Activated T-cell treated with anti-CD3 and anti-CD28 coated beads for 4 hours (primary cell): ENCODE results near the gene ZNF384.

Experiments used
- DNase-seq: peaks from one replicate; pipeline ENCODE4 v3.0.0-alpha.2; 2020

The ZNF384 gene

GRCh38 chr12:6698352-6699046 lies 9.3 kb upstream of the ZNF384 start:
- DNase-seq, result no peak

DNA sequence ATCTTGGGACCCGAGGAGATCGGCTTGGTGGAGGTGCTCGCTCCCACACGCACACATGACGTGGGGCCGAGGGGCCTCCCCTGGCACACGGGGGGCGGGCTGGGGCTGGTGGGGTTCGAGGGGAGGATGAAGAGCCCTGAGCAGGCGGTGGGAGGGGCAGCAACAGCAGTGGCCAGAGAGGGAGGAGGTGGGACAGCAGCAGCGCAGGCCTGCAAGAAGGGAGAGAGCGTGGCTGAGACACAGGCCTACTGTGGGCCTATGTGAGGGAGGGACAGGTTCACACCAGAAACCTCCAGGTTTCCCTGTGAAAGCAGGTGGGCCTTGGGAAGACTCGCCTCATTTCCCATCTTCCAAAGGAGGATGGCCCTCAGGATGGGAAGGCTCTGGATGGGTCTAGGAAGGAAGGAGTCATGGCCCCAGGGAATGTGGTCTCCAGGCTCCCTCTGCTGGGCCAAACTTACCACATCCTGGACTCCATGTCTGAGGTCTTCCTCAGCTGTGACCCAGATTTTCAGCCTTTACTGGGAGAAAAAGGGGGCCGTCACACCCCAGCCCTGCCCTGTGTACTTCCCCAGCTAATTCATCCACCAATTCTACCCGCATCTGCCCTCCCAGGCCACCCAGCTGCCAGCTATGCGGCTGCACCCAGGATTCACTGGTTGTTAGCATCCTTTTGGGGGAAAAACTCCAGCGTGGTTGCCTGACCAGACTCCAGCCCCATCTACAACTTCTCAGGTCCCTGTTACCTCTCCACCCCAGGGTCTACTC lies 8.6 kb upstream of the ZNF384 start:
- no peak for DNase-seq

GRCh38 chr12:6696690-6697583 lies 7.8 kb upstream of the ZNF384 start:
- DNase-seq, result no peak

GRCh38 chr12:6695313-6696045 lies 6.3 kb upstream of the ZNF384 start:
- no peak for DNase-seq

- DNase-seq, result no peak
Measured at GRCh38 chr12:6694701-6695100, 5.5 kb upstream of the ZNF384 start.

GRCh38 chr12:6693832-6694355 lies 4.7 kb upstream of the ZNF384 start:
- DNase-seq, result no peak

GRCh38 chr12:6692888-6693287 lies 3.7 kb upstream of the ZNF384 start:
- DNase-seq, result no peak

DNA sequence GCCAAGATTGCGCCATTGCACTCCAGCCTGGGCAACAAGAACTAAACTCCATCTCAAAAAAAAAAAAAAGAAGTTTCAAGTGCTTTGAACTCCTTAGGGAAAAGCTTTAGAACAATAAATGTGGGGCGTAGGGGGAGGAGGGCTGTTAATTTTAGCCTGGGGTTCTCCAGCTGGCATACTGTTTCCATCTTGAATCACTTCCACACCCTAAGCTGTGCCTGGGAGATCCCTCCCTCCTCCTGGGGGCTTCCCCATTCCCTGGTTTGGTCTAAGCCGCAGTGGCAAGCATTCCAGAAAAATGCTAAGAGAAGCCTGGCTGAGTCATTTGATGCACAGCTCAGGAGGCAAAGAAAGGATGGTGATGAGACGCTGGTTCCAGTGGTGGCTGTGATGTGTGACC lies 2.3 kb upstream of the ZNF384 start:
- no peak for DNase-seq

GRCh38 chr12:6688543-6688998 lies 604 bp downstream of the ZNF384 start:
- peak; percentile 69 for DNase-seq

DNA sequence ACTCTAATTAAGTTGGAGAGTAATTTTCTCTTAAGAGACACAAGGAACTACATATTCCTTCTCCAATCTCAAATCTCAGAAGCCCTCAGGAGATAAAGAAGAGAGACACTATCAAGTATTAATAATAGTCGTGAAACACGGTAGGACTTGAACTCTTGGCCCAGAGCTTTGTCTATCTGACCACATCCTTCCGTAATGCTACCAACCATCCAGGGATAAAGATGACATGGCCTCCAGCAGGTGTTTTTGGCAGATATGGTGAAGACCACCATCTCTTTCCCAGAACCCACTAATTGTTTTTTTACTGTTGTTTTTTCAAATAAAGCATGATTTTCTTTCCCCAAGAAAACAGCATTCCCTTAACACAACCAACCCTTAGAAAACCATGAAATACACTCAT lies 3.4 kb downstream of the ZNF384 start:
- no peak for DNase-seq

- DNase-seq, result peak; percentile 34
Measured at GRCh38 chr12:6684609-6685008, 4.6 kb downstream of the ZNF384 start.

DNA sequence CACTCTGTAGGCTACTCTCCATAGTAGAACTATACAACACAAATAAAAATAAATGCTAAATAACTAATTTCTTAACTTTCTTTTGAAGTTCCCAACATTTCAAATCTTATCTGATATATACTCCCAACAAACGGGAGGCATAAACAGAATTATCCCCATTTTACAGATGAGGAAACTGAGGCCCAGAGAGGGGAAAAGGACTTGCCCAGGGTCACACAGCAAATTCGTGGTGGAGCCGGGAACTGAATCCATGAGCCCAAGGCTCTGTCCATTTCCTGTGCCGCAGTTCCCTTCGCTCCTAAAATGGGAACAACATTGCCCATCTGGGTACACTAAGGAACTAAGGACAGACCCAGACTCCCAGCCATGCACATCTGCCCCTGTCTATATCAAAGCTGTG lies 12.2 kb downstream of the ZNF384 start:
- no peak for DNase-seq

DNA sequence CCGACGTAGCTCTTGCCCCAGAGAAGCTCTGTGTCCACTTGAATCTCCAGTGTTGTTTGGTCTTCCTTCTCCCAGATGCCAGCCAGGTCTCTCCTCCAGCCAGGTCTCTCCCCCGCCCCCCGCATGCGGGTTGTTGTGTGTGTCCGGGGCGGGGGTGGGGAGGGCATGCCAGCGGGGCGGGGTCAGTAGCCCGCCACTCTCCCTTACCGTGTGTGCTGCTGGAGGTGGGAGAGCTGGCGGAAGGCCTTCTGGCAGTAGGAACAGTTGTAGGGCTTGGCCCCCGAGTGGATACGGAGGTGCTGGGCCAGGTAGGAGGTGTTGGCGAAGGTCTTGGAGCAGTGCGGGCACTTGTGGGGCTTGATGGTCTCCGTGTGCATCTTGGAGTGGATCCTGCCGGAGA lies 17.0 kb downstream of the ZNF384 start:
- DNase-seq, result no peak

- no peak for DNase-seq
Measured at GRCh38 chr12:6667559-6668210, 21.5 kb downstream of the ZNF384 start.

GRCh38 chr12:6666211-6666610 lies 23.0 kb downstream of the ZNF384 start:
- no peak for DNase-seq

DNA sequence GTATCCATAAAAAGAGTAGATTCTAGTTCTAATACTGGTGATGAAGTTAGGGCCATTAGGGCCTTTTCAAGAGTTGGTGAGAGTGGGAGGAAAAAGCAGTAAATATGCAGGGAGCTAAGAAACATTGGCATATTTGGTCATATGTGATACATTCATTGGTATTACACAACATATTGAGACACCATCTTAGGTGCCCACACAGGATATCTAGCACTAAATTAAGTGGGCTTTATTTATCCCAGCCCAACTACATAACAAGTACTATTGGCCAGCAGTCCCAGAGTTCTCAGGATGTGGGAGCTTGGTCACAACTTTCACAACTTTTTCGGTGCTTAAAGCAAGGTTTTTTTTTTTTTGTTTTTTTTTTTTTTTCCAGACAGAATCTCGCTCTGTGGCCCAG lies 24.3 kb downstream of the ZNF384 start:
- no peak for DNase-seq

DNA sequence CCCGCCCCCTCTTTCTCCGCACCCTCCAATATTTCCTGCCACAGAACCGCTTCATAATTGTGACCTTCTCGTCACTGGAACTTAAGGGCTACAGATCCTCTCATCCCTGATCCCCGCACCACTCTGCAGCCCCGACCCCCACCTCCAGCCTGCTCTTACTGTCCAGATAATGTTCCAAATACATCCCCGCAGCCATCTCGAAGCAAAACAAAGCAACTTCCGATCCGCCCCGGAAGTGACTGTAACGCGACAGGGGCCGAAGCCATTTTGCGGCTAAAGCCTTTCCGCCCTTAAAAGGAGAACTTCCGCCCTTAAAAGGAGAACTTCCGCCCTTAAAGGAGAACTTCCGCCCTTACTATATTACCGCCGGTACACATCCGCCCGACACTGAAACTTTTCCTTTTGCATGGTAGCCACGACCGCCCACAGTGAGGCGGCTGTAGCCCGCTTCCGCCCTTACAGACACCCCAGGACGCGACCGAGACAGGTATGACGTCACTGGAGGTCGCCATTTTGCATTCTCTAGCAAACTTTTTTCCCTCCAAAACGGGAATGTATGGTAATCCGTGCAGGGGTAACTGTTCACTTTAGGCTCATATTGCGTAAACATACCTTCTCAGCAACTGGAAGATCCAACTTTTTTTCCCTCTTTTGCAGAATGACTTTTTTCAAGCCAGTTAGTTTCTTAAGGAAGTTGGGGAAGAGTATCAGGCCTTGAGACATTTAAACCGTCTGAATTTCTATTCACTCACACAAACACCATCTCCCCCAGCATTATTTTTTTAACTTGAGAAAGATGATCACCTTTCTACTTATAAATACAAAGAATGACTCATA lies 26.1 kb downstream of the ZNF384 start, which contains the start of gene ING4:
Gene ING4 (minus strand): TSS at position 214 of the 837 bp plus-strand sequence. CDS start 18 bp downstream, at position 196.
- DNase-seq, result peak; percentile 90

DNA sequence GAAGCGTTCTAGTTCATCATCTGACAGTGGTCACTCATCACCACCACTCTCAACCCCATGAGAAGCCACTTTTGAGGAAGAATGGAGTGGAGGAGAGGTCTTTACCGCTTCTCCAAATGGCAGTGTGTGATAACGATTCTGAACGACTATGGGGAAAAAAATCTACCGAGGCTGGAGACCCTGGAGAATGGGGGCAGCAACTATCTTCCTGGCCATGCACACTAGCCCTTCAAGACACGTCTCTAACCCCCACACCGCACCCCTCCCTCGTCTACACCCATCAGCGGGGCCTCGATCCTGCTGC lies 26.6 kb downstream of the ZNF384 start:
- no peak for DNase-seq

GRCh38 chr12:6653987-6654386 lies 35.2 kb downstream of the ZNF384 start:
- no peak for DNase-seq

DNA sequence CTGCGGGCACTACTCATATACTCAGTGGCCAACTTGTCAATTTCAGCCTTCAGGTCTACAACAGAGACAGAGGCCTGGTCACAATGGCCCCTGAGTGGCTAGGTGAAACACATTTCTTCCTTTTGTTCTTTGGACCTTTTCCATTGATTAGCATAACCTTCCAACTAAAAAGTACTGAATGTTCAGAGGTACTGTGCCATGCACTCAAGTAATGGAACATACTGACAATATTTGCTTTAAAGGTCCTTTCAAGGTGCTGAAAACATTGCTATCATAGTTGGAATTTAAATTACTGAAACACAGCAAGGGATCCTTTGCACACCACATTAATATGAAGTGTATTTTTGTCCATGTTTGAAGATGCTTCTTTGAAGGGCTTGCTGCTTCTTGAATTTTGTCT lies 35.8 kb downstream of the ZNF384 start:
- DNase-seq, result no peak

DNA sequence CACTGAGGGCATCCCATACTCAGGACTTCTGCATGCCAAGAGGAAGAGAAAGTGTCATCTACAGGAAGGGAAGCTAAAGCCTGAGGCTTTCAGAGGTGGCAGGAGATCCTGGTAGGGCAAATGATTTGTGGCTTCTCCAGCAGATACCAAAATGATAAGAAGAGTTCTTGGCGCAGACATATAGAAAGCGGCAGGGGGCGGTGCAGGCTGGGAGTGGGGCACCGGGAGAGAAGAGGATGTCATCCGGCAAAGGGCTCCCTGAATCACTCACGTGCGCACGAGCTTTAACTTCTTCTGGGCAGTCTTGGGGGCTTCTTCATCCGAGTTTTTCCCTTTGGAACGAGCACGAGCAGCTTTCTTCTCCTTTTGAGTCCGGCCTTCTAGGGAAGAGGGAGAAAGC lies 36.8 kb downstream of the ZNF384 start:
- no peak for DNase-seq
